GDM1 (cell line): ENCODE results near the gene ANKRD44.

ENCODE experiments used
- DNase-seq: peaks from one replicate; lab custom pipeline; 2025; lab: John Stamatoyannopoulos, UW

ANKRD44 gene

GRCh38 chr2:197286805-197287595 lies 23.6 kb downstream of the ANKRD44 start:
- DNase-seq, result no peak

GRCh38 chr2:197285361-197285760 lies 25.2 kb downstream of the ANKRD44 start:
- DNase-seq, result no peak

- DNase-seq, result no peak
Measured at GRCh38 chr2:197284956-197285355, 25.6 kb downstream of the ANKRD44 start.

GRCh38 chr2:197281421-197281820 lies 29.2 kb downstream of the ANKRD44 start:
- DNase-seq, result no peak

GRCh38 chr2:197280015-197280702 lies 30.4 kb downstream of the ANKRD44 start:
- DNase-seq, result no peak

- no peak for DNase-seq
Measured at GRCh38 chr2:197278799-197279763, 31.5 kb downstream of the ANKRD44 start.

- DNase-seq, result no peak
Measured at GRCh38 chr2:197277794-197278193, 32.8 kb downstream of the ANKRD44 start.

GRCh38 chr2:197276156-197276555 lies 34.4 kb downstream of the ANKRD44 start:
- no peak for DNase-seq

GRCh38 chr2:197274937-197275336 lies 35.6 kb downstream of the ANKRD44 start:
- DNase-seq, result no peak

GRCh38 chr2:197274349-197274748 lies 36.2 kb downstream of the ANKRD44 start:
- no peak for DNase-seq

GRCh38 chr2:197273485-197273884 lies 37.1 kb downstream of the ANKRD44 start:
- no peak for DNase-seq

- DNase-seq, result no peak
Measured at GRCh38 chr2:197270601-197271000, 40.0 kb downstream of the ANKRD44 start.

GRCh38 chr2:197269815-197270214 lies 40.8 kb downstream of the ANKRD44 start:
- no peak for DNase-seq

- DNase-seq, result no peak
Measured at GRCh38 chr2:197268786-197269584, 41.6 kb downstream of the ANKRD44 start.

- DNase-seq, result no peak
Measured at GRCh38 chr2:197266477-197266876, 44.1 kb downstream of the ANKRD44 start.

GRCh38 chr2:197265924-197266323 lies 44.7 kb downstream of the ANKRD44 start:
- no peak for DNase-seq

- DNase-seq, result no peak
Measured at GRCh38 chr2:197265036-197265435, 45.5 kb downstream of the ANKRD44 start.

- DNase-seq, result no peak
Measured at GRCh38 chr2:197264332-197264731, 46.2 kb downstream of the ANKRD44 start.

- DNase-seq, result no peak
Measured at GRCh38 chr2:197263077-197263476, 47.5 kb downstream of the ANKRD44 start.

- no peak for DNase-seq
Measured at GRCh38 chr2:197261808-197262226, 48.8 kb downstream of the ANKRD44 start.

GRCh38 chr2:197259470-197259999 lies 51.0 kb downstream of the ANKRD44 start:
- no peak for DNase-seq
